Measurements from ENCODE around the gene INSC.

GRCh38 chr11:15097411-15097810, 17.3 kb upstream of the INSC start:
- TF ChIP-seq, protein P1, sequence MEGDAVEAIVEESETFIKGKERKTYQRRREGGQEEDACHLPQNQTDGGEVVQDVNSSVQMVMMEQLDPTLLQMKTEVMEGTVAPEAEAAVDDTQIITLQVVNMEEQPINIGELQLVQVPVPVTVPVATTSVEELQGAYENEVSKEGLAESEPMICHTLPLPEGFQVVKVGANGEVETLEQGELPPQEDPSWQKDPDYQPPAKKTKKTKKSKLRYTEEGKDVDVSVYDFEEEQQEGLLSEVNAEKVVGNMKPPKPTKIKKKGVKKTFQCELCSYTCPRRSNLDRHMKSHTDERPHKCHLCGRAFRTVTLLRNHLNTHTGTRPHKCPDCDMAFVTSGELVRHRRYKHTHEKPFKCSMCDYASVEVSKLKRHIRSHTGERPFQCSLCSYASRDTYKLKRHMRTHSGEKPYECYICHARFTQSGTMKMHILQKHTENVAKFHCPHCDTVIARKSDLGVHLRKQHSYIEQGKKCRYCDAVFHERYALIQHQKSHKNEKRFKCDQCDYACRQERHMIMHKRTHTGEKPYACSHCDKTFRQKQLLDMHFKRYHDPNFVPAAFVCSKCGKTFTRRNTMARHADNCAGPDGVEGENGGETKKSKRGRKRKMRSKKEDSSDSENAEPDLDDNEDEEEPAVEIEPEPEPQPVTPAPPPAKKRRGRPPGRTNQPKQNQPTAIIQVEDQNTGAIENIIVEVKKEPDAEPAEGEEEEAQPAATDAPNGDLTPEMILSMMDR (conservative IDR thresholded peaks at IDR 0.05), result no peak
- no peak for TF ChIP-seq EZH2 (IDR thresholded peaks at IDR 0.05; ENCODE audit: low read depth)
